OCI-LY3 (cell line): ENCODE results near the gene LRBA.
"Not testable (repeated sequence)": the region's sequence is repeated elsewhere in the genome, so short reads cannot be mapped to it uniquely, and the experiment has no call there.

ENCODE experiments used
- H2AFZ ChIP-seq: fragments of 200-600, 300-600 bp; shearing (Covaris generic); 2 replicates; pipeline ENCODE4 v1.6.0; 2014; ENCODE audit warnings: antibody characterized with exemption, low read depth, low read length
- H3K27ac ChIP-seq: fragments of 200-600, 300-600 bp; sonication (generic); 2 replicates; pipeline ENCODE4 v1.5.1; 2014; ENCODE audit warnings: mild to moderate bottlenecking, low read length, moderate library complexity, mixed read lengths
- H3K27me3 ChIP-seq: fragments of 200-600, 300-600 bp; sonication (generic); 2 replicates; pipeline ENCODE4 v1.6.1; 2014; ENCODE audit warnings: low read depth, low read length, mixed read lengths
- H3K36me3 ChIP-seq: fragments of 200-600, 300-600 bp; sonication (generic); replicated peaks from 2 replicates; pipeline ENCODE3; 2014; ENCODE audit warnings: low read depth, low read length, mixed read lengths
- H3K4me1 ChIP-seq: fragments of 300-600, 200-600 bp; sonication (generic); 2 replicates; pipeline ENCODE4 v1.6.1; 2014; ENCODE audit warnings: low read length, mixed read lengths
- H3K4me2 ChIP-seq: fragments of 200-600, 300-600 bp; sonication (generic); 2 replicates; pipeline ENCODE4 v1.6.1; 2014; ENCODE audit warnings: low read length, mixed read lengths
- H3K4me3 ChIP-seq: fragments of 300-600, 200-600 bp; sonication (generic); 2 replicates; pipeline ENCODE4 v1.5.1; 2014; ENCODE audit warnings: antibody characterized with exemption, mild to moderate bottlenecking, low read length, moderate library complexity
- H3K79me2 ChIP-seq: fragments of 300-600, 200-600 bp; shearing (Covaris generic); 2 replicates; pipeline ENCODE4 v1.6.1; 2014; ENCODE audit warnings: mild to moderate bottlenecking, low read length, mixed read lengths
- H3K9ac ChIP-seq: fragments of 300-600, 200-600 bp; shearing (Covaris generic); 2 replicates; pipeline ENCODE4 v1.6.0; 2014; ENCODE audit warnings: mild to moderate bottlenecking, low read length, moderate library complexity
- H3K9me3 ChIP-seq: fragments of 200-600, 300-600 bp; shearing (Covaris generic); 2 replicates; pipeline ENCODE4 v1.6.1; 2014; ENCODE audit warnings: low read length, mixed read lengths; ENCODE audit not compliant: insufficient read depth
- H4K20me1 ChIP-seq: fragments of 200-600, 300-600 bp; sonication (generic); 2 replicates; pipeline ENCODE4 v1.6.1; 2016; ENCODE audit warnings: low read length, mixed read lengths; ENCODE audit not compliant: insufficient read depth
- CTCF ChIP-seq: fragments of 200-600, 300-600 bp; sonication (generic); IDR thresholded peaks from 2 replicates; pipeline ENCODE4 v1.5.1; 2014; ENCODE audit warnings: antibody characterized with exemption, low read length, low read depth
- EZH2phosphoT487 ChIP-seq: fragments of 200-600 bp; shearing (Covaris generic); IDR thresholded peaks from 2 replicates; pipeline ENCODE4 v1.6.1; 2018; ENCODE audit warnings: antibody characterized with exemption, mixed run types, low read depth

Gene LRBA

GRCh38 chr4:150744570-150744969 lies 270.5 kb downstream of the LRBA start:
- no peaks in the 10 kb centered on the region for H3K79me2 ChIP-seq
- TF ChIP-seq EZH2phosphoT487: no peak
- TF ChIP-seq CTCF: no peak
- no peak overlapping the region for H3K27ac ChIP-seq

GRCh38 chr4:150743564-150744342 lies 271.3 kb downstream of the LRBA start:
- TF ChIP-seq CTCF (no peak), EZH2phosphoT487 (no peak)
- H3K4me1 ChIP-seq: no peaks in the 10 kb centered on the region
- no peaks in the 10 kb centered on the region for H3K36me3 ChIP-seq
- no peak overlapping the region for H3K4me2 ChIP-seq
- no peaks in the 10 kb centered on the region for H3K9me3 ChIP-seq
- no peak overlapping the region for H2AFZ ChIP-seq
- no peak overlapping the region for H3K4me3 ChIP-seq
- H4K20me1 ChIP-seq: no peaks in the 10 kb centered on the region
- H3K9ac ChIP-seq: no peak overlapping the region
- H3K27me3 ChIP-seq: no peaks in the 10 kb centered on the region
- no peaks in the 10 kb centered on the region for H3K79me2 ChIP-seq
- H3K27ac ChIP-seq: no peak overlapping the region

More at GRCh38 chr4:150744570-150744969, 270.5 kb downstream of the LRBA start:
- Histone ChIP-seq H3K4me3 (no peak overlapping the region), H3K27me3 (no peaks in the 10 kb centered on the region), H3K9me3 (no peaks in the 10 kb centered on the region), H2AFZ (no peak overlapping the region), H3K4me2 (no peak overlapping the region), H3K4me1 (no peaks in the 10 kb centered on the region), H4K20me1 (no peaks in the 10 kb centered on the region), H3K9ac (no peak overlapping the region), H3K36me3 (no peaks in the 10 kb centered on the region)

- H3K36me3 ChIP-seq, H3K4me2 ChIP-seq: not testable (repeated sequence)
These were observed 272.2 kb downstream of the LRBA start for GRCh38 chr4:150742930-150743329.

GRCh38 chr4:150739591-150739990 lies 275.5 kb downstream of the LRBA start:
- H3K9ac ChIP-seq: no peak overlapping the region
- no peaks in the 10 kb centered on the region for H3K79me2 ChIP-seq
- TF ChIP-seq CTCF (no peak), EZH2phosphoT487 (no peak)
- no peaks in the 10 kb centered on the region for H3K4me1 ChIP-seq
- no peak overlapping the region for H3K4me3 ChIP-seq
- H3K4me2 ChIP-seq: no peak overlapping the region
- H2AFZ ChIP-seq: no peak overlapping the region
- no peaks in the 10 kb centered on the region for H3K9me3 ChIP-seq
- H3K36me3 ChIP-seq: no peaks in the 10 kb centered on the region
- H3K27me3 ChIP-seq: no peaks in the 10 kb centered on the region
- H3K27ac ChIP-seq: no peak overlapping the region
- H4K20me1 ChIP-seq: no peaks in the 10 kb centered on the region

More at GRCh38 chr4:150742930-150743329, 272.2 kb downstream of the LRBA start:
- not testable (repeated sequence) for H3K9ac ChIP-seq, H3K27me3 ChIP-seq, H3K79me2 ChIP-seq, H3K4me3 ChIP-seq, H3K27ac ChIP-seq, H4K20me1 ChIP-seq, H3K4me1 ChIP-seq, H2AFZ ChIP-seq, H3K9me3 ChIP-seq
